Inflammatory macrophage (primary cell): ENCODE results near the gene CDC20.
A peak's percentile ranks its signal among the peaks of the same experiment; 100 is the strongest.

Experiments
- DNase-seq, 2 donors: peaks; one replicate each; pipeline ENCODE4 v3.0.0-alpha.2; 2020 to 2022
- total RNA-seq, 18 experiments: gene quantifications; one replicate each; lab custom pipeline; 2026; ENCODE audit warnings: mixed read lengths in 6 of 18, inconsistent platforms in 2 of 18; lab: John Stamatoyannopoulos, UW

Gene CDC20
- 2.7 to 25.8 (median 13.8) reads per million in 18 experiments for total RNA-seq

GRCh38 chr1:43358746-43359693 is at the start of gene CDC20:
TSS of gene CDC20 (plus strand) at chr1:43358981. CDS start at chr1:43359216, 235 bp downstream.
- peak; percentile 99 to 100 for DNase-seq

GRCh38 chr1:43309405-43310025 is 49.3 kb upstream of the CDC20 start:
- no peak for DNase-seq

GRCh38 chr1:43311521-43311920 is 47.3 kb upstream of the CDC20 start:
- DNase-seq: no peak

DNA sequence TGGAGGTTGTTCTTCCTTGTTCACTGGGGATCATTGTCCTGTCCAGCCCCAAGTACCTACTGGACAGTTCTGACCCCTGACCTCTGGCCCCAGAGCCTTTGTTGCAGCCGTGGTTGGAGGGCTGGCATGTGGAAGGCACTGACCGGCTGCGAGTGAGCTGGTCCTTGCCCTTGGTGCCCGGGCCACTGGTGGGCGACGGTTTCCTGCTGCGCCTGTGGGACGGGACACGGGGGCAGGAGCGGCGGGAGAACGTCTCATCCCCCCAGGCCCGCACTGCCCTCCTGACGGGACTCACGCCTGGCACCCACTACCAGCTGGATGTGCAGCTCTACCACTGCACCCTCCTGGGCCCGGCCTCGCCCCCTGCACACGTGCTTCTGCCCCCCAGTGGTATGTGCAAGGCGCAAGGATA is 46.6 kb upstream of the CDC20 start:
- DNase-seq: no peak

GRCh38 chr1:43312663-43313515 is 45.9 kb upstream of the CDC20 start:
- DNase-seq: peak; percentile 57 to 68

GRCh38 chr1:43313771-43314170 is 45.0 kb upstream of the CDC20 start:
- DNase-seq: no peak

DNA sequence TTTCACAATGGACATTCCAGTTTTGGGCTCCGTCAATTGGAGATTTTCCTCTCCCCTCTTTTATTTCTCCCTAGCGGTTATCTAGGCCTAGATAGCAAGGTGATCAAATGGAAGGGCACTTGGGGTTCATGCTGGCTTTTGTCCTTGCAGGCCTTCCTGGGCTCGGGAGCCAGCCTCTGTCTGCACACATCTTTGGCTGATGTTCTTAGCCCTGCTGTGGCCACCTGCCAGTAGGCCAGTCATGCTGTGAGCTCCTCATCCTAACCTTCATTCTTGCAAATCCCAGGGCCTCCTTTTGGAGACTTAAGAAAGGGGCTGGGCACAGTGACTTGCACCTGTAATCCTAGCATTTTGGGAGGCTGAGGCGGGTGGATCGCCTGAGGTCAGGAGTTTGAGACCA is 44.5 kb upstream of the CDC20 start:
- no peak for DNase-seq

GRCh38 chr1:43315481-43315880 is 43.3 kb upstream of the CDC20 start:
- no peak for DNase-seq

DNA sequence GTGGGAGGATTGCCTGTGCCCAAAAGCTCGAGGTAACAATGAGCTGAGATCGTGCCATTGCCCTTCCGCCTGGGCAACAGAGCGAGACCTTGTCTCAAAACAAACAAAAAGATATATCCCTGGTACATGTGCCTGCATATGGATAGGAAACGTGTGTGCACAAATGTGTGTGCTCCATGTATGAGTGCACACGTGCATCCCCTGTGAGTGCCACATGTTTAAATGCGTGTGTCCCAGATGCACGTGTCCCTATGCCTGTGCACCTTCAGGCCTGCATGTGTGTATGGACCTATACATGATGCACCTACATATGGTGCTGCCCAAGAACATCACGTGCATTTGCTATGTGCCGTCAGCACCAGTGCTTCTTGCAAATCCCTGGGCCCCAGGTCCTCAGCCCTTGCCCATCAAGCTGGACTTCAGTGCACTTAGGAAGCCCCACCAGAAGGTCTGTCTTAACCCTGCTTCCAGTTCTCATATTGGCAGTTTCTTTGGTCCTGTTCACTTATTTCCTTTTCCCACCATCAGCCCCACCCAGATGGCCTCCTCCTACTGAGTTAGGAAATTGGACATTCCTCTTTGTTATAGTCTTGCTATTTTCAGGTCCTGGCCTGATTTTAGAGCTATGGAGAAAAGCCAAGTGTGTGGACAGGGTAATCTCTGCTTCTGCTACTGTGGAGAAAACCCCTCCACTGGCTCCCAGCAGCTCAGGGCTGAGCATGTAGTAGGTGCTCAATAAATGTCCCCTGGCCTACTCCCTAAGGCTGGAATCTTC is 42.6 kb upstream of the CDC20 start:
- DNase-seq: peak in 1 of 2 donors; percentile 24

DNA sequence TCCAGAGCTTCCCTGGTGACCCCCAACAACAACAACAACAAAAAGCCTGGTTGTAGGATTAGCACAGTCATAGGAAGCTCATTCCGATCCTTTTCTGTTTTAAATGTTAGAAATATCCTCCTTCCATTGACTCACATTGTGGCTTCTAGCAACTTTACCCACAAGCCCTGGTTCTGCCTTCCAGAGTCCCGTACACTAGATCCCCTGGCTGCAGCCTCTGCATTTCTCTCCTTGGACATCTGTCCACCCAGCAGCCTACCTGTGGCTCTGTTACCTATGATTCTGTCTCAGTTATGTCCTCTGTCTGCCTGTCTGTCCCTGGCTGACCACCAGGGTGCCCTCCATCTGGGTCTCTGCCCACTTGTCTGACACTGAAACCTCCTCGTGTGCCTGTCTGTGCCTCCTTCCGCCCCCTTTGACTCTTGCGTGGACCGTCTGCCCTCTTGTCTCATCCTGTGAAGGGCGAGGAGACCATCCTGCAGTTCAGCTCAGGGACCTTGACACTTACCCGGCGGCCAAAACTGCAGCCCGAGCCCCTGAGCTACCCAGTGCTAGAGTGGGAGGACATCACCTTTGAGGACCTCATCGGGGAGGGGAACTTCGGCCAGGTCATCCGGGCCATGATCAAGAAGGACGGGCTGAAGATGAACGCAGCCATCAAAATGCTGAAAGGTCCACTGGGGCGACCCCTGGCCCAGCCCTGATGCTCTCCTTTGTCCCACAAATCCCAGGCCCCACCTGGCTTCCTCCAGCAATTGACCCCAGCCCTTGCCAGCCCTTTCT is 41.9 kb upstream of the CDC20 start:
- DNase-seq: no peak

DNA sequence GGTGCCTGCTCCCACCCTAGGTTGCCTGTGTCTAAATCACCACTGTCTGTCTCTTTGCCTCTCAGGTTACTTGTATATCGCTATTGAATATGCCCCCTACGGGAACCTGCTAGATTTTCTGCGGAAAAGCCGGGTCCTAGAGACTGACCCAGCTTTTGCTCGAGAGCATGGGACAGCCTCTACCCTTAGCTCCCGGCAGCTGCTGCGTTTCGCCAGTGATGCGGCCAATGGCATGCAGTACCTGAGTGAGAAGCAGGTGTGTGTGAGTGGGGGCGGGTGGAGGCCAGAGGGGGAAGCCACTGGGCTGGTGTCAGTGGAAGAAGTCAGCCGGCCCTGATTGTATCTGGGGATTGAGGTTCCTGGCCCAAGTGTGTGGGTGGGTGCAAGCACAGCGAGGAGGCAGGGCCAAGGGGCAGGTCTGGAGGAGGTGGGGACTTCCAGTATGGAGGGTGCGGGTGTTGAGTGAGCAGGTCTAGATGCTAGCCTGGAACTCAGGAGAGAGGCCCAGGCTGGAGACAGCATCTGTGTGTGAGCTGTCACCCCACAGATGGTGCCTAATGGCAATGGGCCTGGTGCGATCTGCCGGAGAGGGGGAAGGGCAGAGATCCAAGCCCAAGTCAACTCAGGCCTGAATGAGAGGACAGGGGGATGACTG is 40.8 kb upstream of the CDC20 start:
- peak in 1 of 2 donors; percentile 35 for DNase-seq

DNA sequence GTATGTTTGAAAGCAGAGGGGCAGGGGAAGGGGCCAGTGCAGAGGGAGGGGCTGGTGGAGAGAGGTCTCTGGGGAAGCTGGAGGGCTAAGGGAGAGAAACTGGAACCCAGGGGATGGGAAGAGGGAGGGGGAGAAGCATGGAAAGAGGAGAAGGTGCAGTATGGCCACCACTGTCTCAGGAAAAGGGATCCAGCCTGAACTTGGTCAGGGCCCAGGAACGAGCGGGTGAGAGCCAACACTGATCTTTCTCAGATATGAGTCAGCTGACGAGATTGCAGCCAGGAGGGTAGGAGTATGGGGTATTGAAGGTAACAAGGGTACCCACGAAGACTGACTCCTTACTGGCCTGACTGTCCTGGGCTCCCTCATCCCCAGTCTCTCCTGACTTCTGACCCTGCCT is 40.0 kb upstream of the CDC20 start:
- no peak for DNase-seq

DNA sequence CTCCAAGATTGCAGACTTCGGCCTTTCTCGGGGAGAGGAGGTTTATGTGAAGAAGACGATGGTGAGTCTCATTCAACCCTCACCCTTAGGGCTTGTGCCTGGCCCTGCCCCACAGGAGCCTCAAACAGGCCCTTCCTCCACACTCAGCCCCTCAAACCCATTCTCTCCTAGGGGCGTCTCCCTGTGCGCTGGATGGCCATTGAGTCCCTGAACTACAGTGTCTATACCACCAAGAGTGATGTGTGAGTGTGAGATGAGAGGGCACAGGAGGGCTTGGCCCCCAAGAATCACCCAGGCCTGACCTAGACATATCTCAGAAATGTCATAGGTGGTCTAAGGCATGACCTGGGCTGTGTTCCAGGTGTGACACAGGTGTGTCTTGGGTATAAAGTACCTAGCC is 39.5 kb upstream of the CDC20 start:
- no peak for DNase-seq

GRCh38 chr1:43319766-43320165 is 39.0 kb upstream of the CDC20 start:
- peak in 1 of 2 donors; percentile 29 for DNase-seq

DNA sequence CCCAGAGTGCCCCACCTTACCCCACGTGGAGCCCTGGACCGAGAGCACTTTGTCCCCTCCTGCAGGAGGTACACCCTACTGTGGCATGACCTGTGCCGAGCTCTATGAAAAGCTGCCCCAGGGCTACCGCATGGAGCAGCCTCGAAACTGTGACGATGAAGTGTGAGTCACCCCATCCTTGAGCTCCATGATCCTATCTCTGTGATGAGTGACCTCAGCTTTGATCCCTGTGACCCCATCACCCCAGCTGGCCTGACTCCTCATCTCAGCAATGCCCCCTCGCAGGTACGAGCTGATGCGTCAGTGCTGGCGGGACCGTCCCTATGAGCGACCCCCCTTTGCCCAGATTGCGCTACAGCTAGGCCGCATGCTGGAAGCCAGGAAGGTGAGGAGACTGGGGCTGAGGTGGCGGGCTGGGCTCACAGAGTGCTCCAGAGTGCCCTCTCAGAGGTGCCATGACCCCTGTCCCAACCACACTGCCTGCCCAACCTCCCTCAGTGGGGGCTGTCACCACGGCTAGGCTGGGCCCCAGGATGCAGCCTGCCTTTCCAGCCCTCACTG is 37.4 kb upstream of the CDC20 start:
- DNase-seq: no peak

- no peak for DNase-seq
Observed at GRCh38 chr1:43322506-43322905, 36.3 kb upstream of the CDC20 start.

GRCh38 chr1:43324810-43325209 is 34.0 kb upstream of the CDC20 start:
- DNase-seq: no peak

GRCh38 chr1:43325381-43325780 is 33.4 kb upstream of the CDC20 start:
- DNase-seq: no peak

DNA sequence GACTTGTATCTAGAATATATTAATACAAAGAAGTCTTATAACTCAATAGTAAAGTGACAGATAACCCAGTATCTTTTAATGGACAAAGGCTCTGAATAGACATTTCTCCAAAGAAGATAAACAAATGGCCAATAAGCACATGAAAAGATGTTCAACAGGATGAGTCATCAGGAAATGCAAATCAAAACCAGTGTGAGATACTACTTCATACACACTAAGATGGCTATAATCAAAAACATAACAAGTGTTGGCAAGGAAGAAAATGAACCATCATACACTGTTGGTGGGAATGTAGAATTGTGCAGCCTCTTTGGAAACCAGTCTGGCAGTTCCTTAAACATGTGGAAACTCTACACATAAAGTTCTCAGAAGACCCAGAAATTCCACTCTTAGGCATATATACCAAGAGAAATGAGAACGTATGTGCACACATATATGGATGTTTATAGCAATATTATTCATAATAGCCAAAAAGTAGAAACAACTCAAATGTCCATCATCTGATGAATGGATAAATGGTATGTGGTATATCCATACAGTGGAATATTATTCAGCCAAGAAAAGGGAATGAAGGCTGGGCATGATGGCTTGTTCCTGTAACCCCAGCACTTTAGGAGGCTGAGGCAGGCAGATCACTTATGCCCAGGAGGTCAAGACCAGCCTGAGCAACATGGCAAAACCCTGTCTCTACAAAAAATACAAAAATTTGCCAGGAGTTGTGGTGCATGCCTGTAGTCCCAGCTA is 31.1 kb upstream of the CDC20 start:
- DNase-seq: no peak
